ENCODE results near the gene UBA7. TPM values are rescaled to one million over a fixed set of nuclear protein-coding genes. Genes with fewer than 3 reads are reported as not detected.

The UBA7 gene
- total RNA-seq, 4 donors from 2014 or later: 50.1 to 87.5 (median 69.3) TPM

GRCh38 chr3:49805367-49805782 is 8.4 kb downstream of the UBA7 start:
- H3K4me3 ChIP-seq (replicated peaks in 1 of 3): no peak overlapping the region
- peak overlapping the region; percentile 91 to 96 (median 94) for H3K27ac ChIP-seq
- H3K36me3 ChIP-seq: peaks cover 6 to 13% of the 10 kb centered on the region in 2 donors
- no peaks in the 10 kb centered on the region for H3K9me3 ChIP-seq
- WGBS, 2 donors: 9 to 20% methylated on average over 2 to 3 of the region's 3 CpGs
- peaks cover 12 to 37% of the 10 kb centered on the region in 2 donors for H3K4me1 ChIP-seq
- TF ChIP-seq POLR2A (IDR thresholded peaks at IDR 0.05): no peak
- no peak for TF ChIP-seq CTCF (IDR thresholded peaks at IDR 0.05)
- peak; percentile 96 to 98 for DNase-seq
- no peaks in the 10 kb centered on the region for H3K27me3 ChIP-seq
- intact Hi-C loops (cut with DNase I): loop anchor here (2.0 kb wide), 1 partner anchor 37 kb away; no protein-coding TSS in a partner anchor

GRCh38 chr3:49804141-49805041 is 9.4 kb downstream of the UBA7 start:
- H3K4me1 ChIP-seq: peaks cover 12 to 37% of the 10 kb centered on the region in 2 donors
- DNase-seq: peak in 1 of 2 donors; percentile 9
- no peaks in the 10 kb centered on the region for H3K27me3 ChIP-seq
- intact Hi-C loops (cut with DNase I): loop anchor here (2.0 to 5.0 kb wide), 2 partner anchors 38 to 98 kb away; partner anchors contain the start of gene MST1R
- no peak overlapping the region for H3K4me3 ChIP-seq (replicated peaks in 1 of 3)
- no peaks in the 10 kb centered on the region for H3K9me3 ChIP-seq
- WGBS, 2 donors: 83 to 84% methylated on average over 13 to 18 of the region's 26 CpGs
- H3K27ac ChIP-seq: peak overlapping the region; percentile 91 to 96 (median 94)
- H3K36me3 ChIP-seq: peaks cover 4 to 5% of the 10 kb centered on the region in 2 donors
- no peak for TF ChIP-seq POLR2A (IDR thresholded peaks at IDR 0.05)
- TF ChIP-seq CTCF (IDR thresholded peaks at IDR 0.05): no peak

GRCh38 chr3:49803465-49804140 is 10.2 kb downstream of the UBA7 start:
- H3K4me1 ChIP-seq: peaks cover 12 to 37% of the 10 kb centered on the region in 2 donors
- intact Hi-C loops (cut with DNase I): loop anchor here (2.0 to 5.0 kb wide), 2 partner anchors 39 to 99 kb away; partner anchors contain the start of gene MST1R
- peak overlapping the region; percentile 34 to 72 (median 60) for H3K4me3 ChIP-seq (replicated peaks in 1 of 3)
- 12 to 27% methylated on average over 10 to 28 of the region's 41 CpGs for WGBS, 2 donors
- TF ChIP-seq CTCF (IDR thresholded peaks at IDR 0.05): no peak
- no peak for TF ChIP-seq POLR2A (IDR thresholded peaks at IDR 0.05)
- peak in 1 of 2 donors; percentile 19 for DNase-seq
- no peaks in the 10 kb centered on the region for H3K9me3 ChIP-seq
- H3K27ac ChIP-seq: peak overlapping the region in 2 of 3 donors; percentile 85 to 96
- H3K27me3 ChIP-seq: no peaks in the 10 kb centered on the region
- no peaks in the 10 kb centered on the region for H3K36me3 ChIP-seq

DNA sequence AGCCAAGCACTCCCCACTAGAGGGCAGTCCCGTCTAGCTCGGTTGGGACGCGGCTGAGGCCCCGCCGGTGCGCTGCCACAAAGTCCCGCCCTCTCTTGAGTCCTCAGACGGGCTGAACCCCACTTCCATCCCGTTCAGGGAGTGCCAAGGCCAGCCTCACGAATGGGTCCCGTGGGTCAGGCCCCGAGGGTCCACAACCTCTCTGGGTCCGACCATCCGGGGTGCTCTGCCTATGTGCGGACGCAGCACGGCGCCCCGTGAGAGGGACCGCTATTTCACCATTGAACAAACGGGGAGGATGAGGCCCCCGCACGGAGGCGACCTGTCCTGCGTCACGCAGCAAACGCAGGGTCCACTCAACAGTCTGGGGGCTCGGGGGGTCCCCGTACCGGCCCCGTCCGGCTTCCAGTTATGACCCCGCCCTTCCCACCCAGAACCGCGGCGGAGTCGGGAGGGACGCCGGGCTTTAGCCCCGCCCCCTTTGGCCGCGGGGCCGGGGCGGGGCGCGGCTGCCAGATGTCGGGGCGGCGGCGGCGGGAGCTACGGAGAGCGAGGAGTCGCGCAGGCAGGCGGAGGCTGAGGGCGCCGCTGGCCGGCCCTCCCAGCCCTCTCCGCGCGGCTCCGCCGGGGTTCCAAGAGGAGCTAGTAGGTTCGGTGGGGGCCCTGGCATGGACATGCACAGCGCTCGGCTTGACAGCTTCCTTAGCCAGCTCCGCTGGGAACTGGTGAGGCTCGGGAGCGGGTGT is 10.9 kb downstream of the UBA7 start, which contains the start of gene INKA1:
INKA1 (plus strand) TSS at position 543 of the 746 bp plus-strand sequence; CDS start at position 675, 132 bp downstream.
- TF ChIP-seq CTCF (IDR thresholded peaks at IDR 0.05): peak in 5 of 6 experiments; percentile 59 to 96 (median 79)
- peak in 1 of 2 donors; percentile 52 for TF ChIP-seq POLR2A (IDR thresholded peaks at IDR 0.05)

More for the DNA sequence above, 10.9 kb downstream of the UBA7 start, which contains the start of gene INKA1:
- 0% methylated on average over 8 of the region's 71 CpGs; no CpG with 5 or more reads in 1 of the 2 donors for WGBS, 2 donors
- peak within 1 kb of the TSS; percentile 50 to 96 (median 85) for H3K27ac ChIP-seq
- H3K36me3 ChIP-seq: no peaks in the 10 kb centered on the region
- H3K4me1 ChIP-seq: peaks cover 12 to 37% of the 10 kb centered on the region in 2 donors
- peak within 1 kb of the TSS; percentile 60 to 72 (median 60) for H3K4me3 ChIP-seq (replicated peaks in 1 of 3)
- H3K9me3 ChIP-seq: no peaks in the 10 kb centered on the region
- intact Hi-C loops (cut with DNase I): loop anchor here (5.0 kb wide), 1 partner anchor 99 kb away; the partner anchor contains the start of gene MST1R
- peak; percentile 90 to 91 for DNase-seq
- no peaks in the 10 kb centered on the region for H3K27me3 ChIP-seq

All from thyroid gland (tissue), 4 donors.